ENCODE data around the gene CLMP. TPM values are rescaled to one million over a fixed set of nuclear protein-coding genes. Genes with fewer than 3 reads are reported as not detected.

CLMP gene
- total and polyA plus RNA-seq, 2 donors (not counting 1 experiment from before 2014, with no cell fraction given) = 0.01 TPM; not detected in 1

DNA sequence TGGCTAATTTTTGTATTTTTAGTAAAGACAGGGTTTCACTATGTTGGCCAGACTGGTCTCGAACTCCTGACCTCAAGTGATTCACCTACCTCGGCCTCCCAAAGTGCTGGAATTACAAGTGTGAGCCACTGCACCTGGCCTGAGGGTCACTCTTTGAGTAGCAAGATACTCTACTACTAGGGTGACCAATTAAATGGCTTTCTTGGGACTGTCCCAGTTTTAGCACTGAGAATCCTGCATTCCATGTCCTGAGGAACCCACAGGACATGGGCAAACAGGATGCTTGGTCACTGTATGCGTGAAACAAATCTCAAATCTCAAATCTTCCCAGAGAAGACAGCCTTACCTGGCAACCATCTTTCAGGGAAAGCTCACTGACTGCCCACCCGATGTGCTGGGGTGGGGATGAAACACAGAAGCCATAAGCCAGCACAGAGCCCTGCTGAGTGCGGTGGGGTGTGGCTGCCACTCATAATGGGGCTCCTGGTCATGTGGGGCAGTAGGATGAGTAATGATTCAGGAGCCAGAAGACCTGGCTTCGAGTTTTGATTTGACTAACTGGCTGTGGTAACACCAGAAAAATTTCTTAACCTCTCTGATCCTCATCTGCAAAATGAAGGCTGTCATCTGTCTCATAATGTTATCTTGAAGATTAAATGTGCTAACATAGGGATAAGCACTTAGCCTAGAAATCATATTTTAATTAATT, 11.5 kb downstream of the CLMP start:
- ATAC-seq (ENCODE audit: low read depth) (no peak), DNase-seq (no peak)
- Mint-ChIP-seq H3K9me3 (ENCODE audit: insufficient read depth) (no peaks in the 10 kb centered on the region), H3K4me1 (no peaks in the 10 kb centered on the region), H3K4me3 (no peak overlapping the region), H3K27ac (no peak overlapping the region), H3K27me3 (peaks cover 63% of the 10 kb centered on the region)
- no peaks in the 10 kb centered on the region for H4K20me1 ChIP-seq (ENCODE audit: control insufficient read depth, insufficient read depth, low read length, poor library complexity, severe bottlenecking)
- no peak overlapping the region for H3K4me2 ChIP-seq (replicated peaks; ENCODE audit: low read depth, low read length, poor library complexity, severe bottlenecking)
- H3K27ac ChIP-seq (ENCODE audit: low read length in 2 of 2) = no peak overlapping the region
- H3K4me3 ChIP-seq (ENCODE audit: control extremely low read depth in 1 of 5, extremely low read depth in 1 of 5, insufficient read depth in 1 of 5, low read depth in 2 of 5, low read length in 4 of 5) = no peak overlapping the region
- ChIA-PET POLR2A (no interaction called here), CTCF (no interaction called here)
- no peaks in the 10 kb centered on the region for H3K36me3 ChIP-seq (replicated peaks in 1 of 2; ENCODE audit: control extremely low read depth in 1 of 2, control insufficient read depth in 1 of 2, extremely low read depth in 1 of 2, insufficient read depth in 2 of 2, low read length in 1 of 2)
- intact Hi-C loops (cut with micrococcal nuclease) = no loop called here
- H3K9me3 ChIP-seq (ENCODE audit: control extremely low read depth in 1 of 3, control insufficient read depth in 2 of 3, insufficient read depth in 1 of 3, low read length in 2 of 3) = no peaks in the 10 kb centered on the region
- H3K4me1 ChIP-seq (ENCODE audit: control insufficient read depth in 2 of 2, insufficient read depth in 2 of 2, low read length in 2 of 2) = no peaks in the 10 kb centered on the region
- no peak overlapping the region for H3K9ac ChIP-seq (ENCODE audit: low read length)
- WGBS (ENCODE audit: insufficient coverage) = 76% methylated on average over 5 of the region's 6 CpGs
- no peak overlapping the region for H2AFZ ChIP-seq (ENCODE audit: insufficient read depth, low read depth, low read length, poor library complexity, severe bottlenecking)
- TF ChIP-seq CTCF (IDR thresholded peaks at IDR 0.05) (no peak), EZH2 (IDR thresholded peaks at IDR 0.05; ENCODE audit: borderline replicate concordance, insufficient read depth, low read depth, low read length, poor library complexity, severe bottlenecking) (no peak)
- H3K79me2 ChIP-seq (ENCODE audit: control insufficient read depth, insufficient read depth, low read length) = no peaks in the 10 kb centered on the region
- peaks cover 0 to 9% (median 5%) of the 10 kb centered on the region in 4 experiments for H3K27me3 ChIP-seq (replicated peaks in 1 of 4; ENCODE audit: control extremely low read depth in 1 of 4, control insufficient read depth in 3 of 4, insufficient read depth in 4 of 4, low read length in 3 of 4)

DNA sequence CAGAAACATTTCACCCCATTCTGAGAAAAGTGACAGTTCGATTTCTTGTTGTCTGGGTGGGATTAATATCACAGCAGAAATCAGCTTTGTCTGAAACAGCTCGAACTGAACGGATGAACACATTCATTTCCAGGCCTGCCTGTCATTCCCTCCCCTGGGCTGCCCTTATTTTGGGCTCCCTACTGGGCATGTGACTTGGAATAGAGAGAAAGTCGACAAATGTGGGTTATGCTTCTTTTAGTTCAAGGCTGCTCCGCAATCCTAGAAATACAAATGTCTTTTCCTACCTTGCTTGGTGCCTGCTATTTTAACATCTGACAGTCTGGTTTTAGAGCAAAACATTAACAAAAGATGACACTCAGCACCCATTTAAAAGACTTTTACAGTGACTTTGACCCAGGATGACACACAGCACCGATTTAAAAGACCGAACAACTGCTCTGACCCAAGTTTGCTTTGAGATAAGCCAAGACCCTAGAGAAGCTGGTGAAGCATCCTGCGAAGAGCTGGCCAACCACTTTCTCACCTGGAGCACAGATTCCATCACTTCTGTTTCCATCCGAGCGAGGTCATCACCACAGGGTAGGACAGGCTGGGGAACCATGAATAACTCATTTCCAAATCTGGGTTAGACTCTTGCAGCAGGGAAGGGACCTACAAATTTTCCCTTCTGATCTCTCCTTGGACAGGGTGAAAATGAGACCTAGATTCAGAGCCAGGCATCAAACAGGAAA, 13.1 kb downstream of the CLMP start:
- DNase-seq (no peak), ATAC-seq (ENCODE audit: low read depth) (no peak)
- Histone ChIP-seq H3K27ac (ENCODE audit: low read length in 2 of 2) (no peak overlapping the region), H3K9ac (ENCODE audit: low read length) (no peak overlapping the region), H3K79me2 (ENCODE audit: control insufficient read depth, insufficient read depth, low read length) (no peaks in the 10 kb centered on the region), H3K4me2 (replicated peaks; ENCODE audit: low read depth, low read length, poor library complexity, severe bottlenecking) (no peak overlapping the region), H3K27me3 (replicated peaks in 1 of 4; ENCODE audit: control extremely low read depth in 1 of 4, control insufficient read depth in 3 of 4, insufficient read depth in 4 of 4, low read length in 3 of 4) (peaks cover 0 to 5% (median 1%) of the 10 kb centered on the region in 4 experiments), H3K9me3 (ENCODE audit: control extremely low read depth in 1 of 3, control insufficient read depth in 2 of 3, insufficient read depth in 1 of 3, low read length in 2 of 3) (no peaks in the 10 kb centered on the region), H3K4me1 (ENCODE audit: control insufficient read depth in 2 of 2, insufficient read depth in 2 of 2, low read length in 2 of 2) (no peaks in the 10 kb centered on the region), H3K4me3 (ENCODE audit: control extremely low read depth in 1 of 5, extremely low read depth in 1 of 5, insufficient read depth in 1 of 5, low read depth in 2 of 5, low read length in 4 of 5) (no peak overlapping the region), H3K36me3 (replicated peaks in 1 of 2; ENCODE audit: control extremely low read depth in 1 of 2, control insufficient read depth in 1 of 2, extremely low read depth in 1 of 2, insufficient read depth in 2 of 2, low read length in 1 of 2) (no peaks in the 10 kb centered on the region), H4K20me1 (ENCODE audit: control insufficient read depth, insufficient read depth, low read length, poor library complexity, severe bottlenecking) (no peaks in the 10 kb centered on the region), H2AFZ (ENCODE audit: insufficient read depth, low read depth, low read length, poor library complexity, severe bottlenecking) (no peak overlapping the region)
- intact Hi-C loops (cut with micrococcal nuclease) = no loop called here
- Mint-ChIP-seq H3K27me3 (peaks cover 53% of the 10 kb centered on the region), H3K27ac (no peak overlapping the region), H3K9me3 (ENCODE audit: insufficient read depth) (no peaks in the 10 kb centered on the region), H3K4me1 (no peaks in the 10 kb centered on the region), H3K4me3 (no peak overlapping the region)
- POLR2A ChIA-PET = no interaction called here
- CTCF ChIA-PET = interaction anchor here (1.1 kb wide), 1 partner anchor 65 kb away, joined by 3 read pairs; no protein-coding TSS in a partner anchor
- WGBS (ENCODE audit: insufficient coverage) = 95% methylated on average over 7 of the region's 10 CpGs
- TF ChIP-seq CTCF (IDR thresholded peaks at IDR 0.05) = no peak
- no peak for TF ChIP-seq EZH2 (IDR thresholded peaks at IDR 0.05; ENCODE audit: borderline replicate concordance, insufficient read depth, low read depth, low read length, poor library complexity, severe bottlenecking)

Measured in B cell (primary cell).